ENCODE data around the gene SNX9. TPM values are rescaled to one million over a fixed set of nuclear protein-coding genes. Genes with fewer than 3 reads are reported as not detected.

The SNX9 gene
- total and polyA plus RNA-seq, 2 of the 8 experiments (the other 6 are each of a cell fraction or from before 2014, with no cell fraction given) = 11.8 to 23.2 TPM

GRCh38 chr6:157911786-157912185, 88.7 kb downstream of the SNX9 start:
- no peak overlapping the region for H3K4me2 ChIP-seq (ENCODE audit: insufficient read depth in 1 of 2, low read depth in 2 of 2, low read length in 2 of 2)
- POLR2A ChIA-PET (ENCODE audit: partially characterized antibody) = no interaction called here
- DNase-seq (ENCODE audit: low read depth in 1 of 2, low spot score in 2 of 2) (no peak), FAIRE-seq (no peak)
- H3K9me3 ChIP-seq (ENCODE audit: insufficient read depth in 2 of 2, low read depth in 1 of 2, low read length in 1 of 2) = no peaks in the 10 kb centered on the region
- no peak overlapping the region for H2AFZ ChIP-seq (ENCODE audit: low read length)
- no peak overlapping the region for H4K91ac ChIP-seq (replicated peaks; ENCODE audit: insufficient read length, low read length)
- H2BK20ac ChIP-seq (ENCODE audit: low read length) = no peak overlapping the region
- H3K4ac ChIP-seq (replicated peaks; ENCODE audit: insufficient read length, low read depth, low read length) = no peak overlapping the region
- H3K27me3 ChIP-seq (replicated peaks in 1 of 4; ENCODE audit: control insufficient read depth in 3 of 4, extremely low read depth in 1 of 4, insufficient read depth in 3 of 4, low read length in 3 of 4) = no peaks in the 10 kb centered on the region
- no peak overlapping the region for H3K9ac ChIP-seq (replicated peaks in 1 of 4; ENCODE audit: extremely low read depth in 1 of 4, low read depth in 3 of 4, low read length in 3 of 4)
- H2BK120ac ChIP-seq (replicated peaks; ENCODE audit: low read depth, low read length) = no peak overlapping the region
- no peak overlapping the region for H2BK12ac ChIP-seq (ENCODE audit: low read depth, low read length)
- H2AK5ac ChIP-seq (ENCODE audit: low read depth, low read length) = no peak overlapping the region
- 82% methylated on average over 5 of the region's 5 CpGs; no CpG with 5 or more reads in 1 of the 2 experiments for WGBS, 2 experiments (ENCODE audit: extremely low coverage in 1 of 2, insufficient coverage in 1 of 2, insufficient read length in 1 of 2, insufficient replicate concordance in 2 of 2, low coverage in 1 of 2, low lambda C conversion rate in 2 of 2, missing lambda C conversion rate in 1 of 2)
- no peak overlapping the region for H2BK5ac ChIP-seq (ENCODE audit: low read depth, low read length)
- no peak overlapping the region for H4K5ac ChIP-seq (ENCODE audit: insufficient read length, low read depth, low read length)
- no peak overlapping the region for H3K56ac ChIP-seq (replicated peaks; ENCODE audit: insufficient read length, low read depth, low read length)
- no peak overlapping the region for H3K23ac ChIP-seq (ENCODE audit: insufficient read length)
- no peak overlapping the region for H3K4me3 ChIP-seq (ENCODE audit: extremely low read depth in 1 of 4, insufficient read depth in 2 of 4, low read depth in 3 of 4, low read length in 4 of 4)
- no peaks in the 10 kb centered on the region; the same call in 1 of the 2 replicates for H3K23me2 ChIP-seq (ENCODE audit: low read depth, low read length)
- H3K4me1 ChIP-seq (replicated peaks in 1 of 4; ENCODE audit: control insufficient read depth in 3 of 4, insufficient read depth in 4 of 4, low read length in 3 of 4) = peaks cover 0 to 10% (median 5%) of the 10 kb centered on the region in 4 experiments; a peak in 5 of 7 replicates
- no peak overlapping the region for H3K14ac ChIP-seq (ENCODE audit: insufficient read length)
- H3K79me2 ChIP-seq (ENCODE audit: control insufficient read depth in 1 of 2, insufficient read depth in 2 of 2, low read length in 2 of 2) = no peaks in the 10 kb centered on the region
- CTCF ChIA-PET (ENCODE audit: partially characterized antibody) = interaction anchor here (0.6 to 1.5 kb wide), 3 partner anchors 12 to 441 kb away, joined by 3 to 5 read pairs (median 3); no protein-coding TSS in a partner anchor
- H4K20me1 ChIP-seq (replicated peaks in 1 of 2; ENCODE audit: control insufficient read depth in 1 of 2, insufficient read depth in 2 of 2, low read length in 2 of 2) = peaks cover 0 to 2% of the 10 kb centered on the region in 2 experiments
- H3K79me1 ChIP-seq (ENCODE audit: low read depth, low read length) = no peaks in the 10 kb centered on the region
- H4K8ac ChIP-seq (ENCODE audit: extremely low read depth, insufficient read depth, low read length) = no peak overlapping the region
- H3K27ac ChIP-seq (ENCODE audit: low read depth, low read length) = no peak overlapping the region
- no peak overlapping the region for H3K18ac ChIP-seq (ENCODE audit: extremely low read depth, low read length)
- peaks cover 0 to 27% (median 9%) of the 10 kb centered on the region in 4 experiments; a peak in 4 of 8 replicates for H3K36me3 ChIP-seq (ENCODE audit: control insufficient read depth in 2 of 4, insufficient read depth in 4 of 4, low read length in 3 of 4)
- H2BK15ac ChIP-seq (ENCODE audit: low read length) = no peak overlapping the region
- no peak for TF ChIP-seq CTCF (IDR thresholded peaks at IDR 0.05; ENCODE audit: control extremely low read depth in 1 of 3, insufficient read depth in 1 of 3, low read depth in 1 of 3, low read length in 3 of 3)
- TF ChIP-seq ATF3 (IDR thresholded peaks at IDR 0.05; ENCODE audit: insufficient read depth, low read depth, low read length) = no peak
- TF ChIP-seq KDM1A (IDR thresholded peaks at IDR 0.05; ENCODE audit: borderline replicate concordance, low read length) = no peak
- no peak for TF ChIP-seq HDAC2 (IDR thresholded peaks at IDR 0.05; ENCODE audit: borderline replicate concordance in 1 of 2, low read depth in 2 of 2, low read length in 2 of 2)
- TF ChIP-seq GABPA (IDR thresholded peaks at IDR 0.05; ENCODE audit: borderline replicate concordance, insufficient read depth, low read length) = no peak
- no peak for TF ChIP-seq CBX5 (IDR thresholded peaks at IDR 0.05; ENCODE audit: low read depth, low read length)
- TF ChIP-seq SP4 (IDR thresholded peaks at IDR 0.05; ENCODE audit: low read length) = no peak
- no peak for TF ChIP-seq NRF1 (IDR thresholded peaks at IDR 0.05; ENCODE audit: low read depth, low read length)
- TF ChIP-seq RAD21 (IDR thresholded peaks at IDR 0.05 in 1 of 2, conservative IDR thresholded peaks at IDR 0.05 in 1 of 2; ENCODE audit: low read depth in 2 of 2, low read length in 2 of 2) = no peak

All from H1 (cell line).